NCI-H1694 treated with DMSO at 0.1 percent for 48 hours (cell line): ENCODE measurements around the gene CARNS1.
"Not testable (repeated sequence)": the region's sequence is repeated elsewhere in the genome, so short reads cannot be mapped to it uniquely, and the experiment has no call there.

Source experiments
- DNase-seq: peaks from one replicate; lab custom pipeline; 2025; lab: John Stamatoyannopoulos, UW

CARNS1 gene

DNA sequence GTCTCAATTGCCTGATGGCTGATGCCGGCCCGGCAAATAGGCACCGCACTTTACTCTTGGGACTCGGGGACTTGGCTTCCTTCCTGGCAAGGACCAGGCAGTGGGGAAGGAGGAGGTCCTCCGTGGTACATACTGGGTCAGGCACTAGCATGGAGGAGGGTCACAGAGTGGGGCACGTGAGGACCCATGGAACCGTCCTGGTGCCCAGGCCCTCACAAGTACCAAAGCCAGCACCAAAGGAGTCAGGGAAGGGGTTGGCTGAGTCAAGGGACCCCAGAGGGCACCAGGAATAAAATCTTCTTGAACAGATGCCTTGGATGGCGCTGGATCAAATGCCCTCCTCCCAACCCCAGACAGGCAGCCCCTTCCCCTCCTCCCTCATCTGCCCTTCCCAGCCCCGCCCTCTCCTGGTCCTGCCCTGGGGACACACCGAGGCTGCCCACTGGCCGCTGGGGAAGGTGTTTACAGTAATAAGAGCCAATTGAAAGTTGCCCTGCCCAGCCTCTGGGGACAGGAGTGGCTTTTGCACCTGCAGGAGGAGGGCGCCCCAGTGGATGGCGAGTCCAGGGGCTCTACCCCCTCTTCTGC lies 5.6 kb upstream of the CARNS1 start:
- no peak for DNase-seq

DNA sequence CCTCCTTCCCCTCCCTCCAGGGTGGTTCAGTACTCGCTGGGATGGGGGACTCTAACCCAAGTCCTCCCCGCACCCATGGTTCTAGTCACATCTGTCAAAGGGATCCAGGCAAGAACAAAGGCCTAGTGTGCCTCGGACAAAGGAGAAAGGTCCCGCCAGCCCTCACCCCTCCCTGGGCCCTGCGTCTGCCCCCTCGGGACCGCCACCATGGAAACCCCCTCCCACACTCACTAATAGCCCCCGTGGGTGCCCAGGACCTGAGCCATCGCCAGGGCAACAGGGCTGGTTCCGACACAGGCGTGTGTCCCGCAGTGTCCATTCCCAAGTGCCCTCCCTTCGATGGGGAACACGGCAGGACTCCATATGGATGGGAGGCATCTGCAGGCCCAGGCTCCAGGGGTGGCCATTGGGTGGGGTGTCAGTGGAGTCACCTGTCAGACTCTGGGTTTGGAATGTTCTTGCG lies 5.1 kb upstream of the CARNS1 start:
- no peak for DNase-seq

DNA sequence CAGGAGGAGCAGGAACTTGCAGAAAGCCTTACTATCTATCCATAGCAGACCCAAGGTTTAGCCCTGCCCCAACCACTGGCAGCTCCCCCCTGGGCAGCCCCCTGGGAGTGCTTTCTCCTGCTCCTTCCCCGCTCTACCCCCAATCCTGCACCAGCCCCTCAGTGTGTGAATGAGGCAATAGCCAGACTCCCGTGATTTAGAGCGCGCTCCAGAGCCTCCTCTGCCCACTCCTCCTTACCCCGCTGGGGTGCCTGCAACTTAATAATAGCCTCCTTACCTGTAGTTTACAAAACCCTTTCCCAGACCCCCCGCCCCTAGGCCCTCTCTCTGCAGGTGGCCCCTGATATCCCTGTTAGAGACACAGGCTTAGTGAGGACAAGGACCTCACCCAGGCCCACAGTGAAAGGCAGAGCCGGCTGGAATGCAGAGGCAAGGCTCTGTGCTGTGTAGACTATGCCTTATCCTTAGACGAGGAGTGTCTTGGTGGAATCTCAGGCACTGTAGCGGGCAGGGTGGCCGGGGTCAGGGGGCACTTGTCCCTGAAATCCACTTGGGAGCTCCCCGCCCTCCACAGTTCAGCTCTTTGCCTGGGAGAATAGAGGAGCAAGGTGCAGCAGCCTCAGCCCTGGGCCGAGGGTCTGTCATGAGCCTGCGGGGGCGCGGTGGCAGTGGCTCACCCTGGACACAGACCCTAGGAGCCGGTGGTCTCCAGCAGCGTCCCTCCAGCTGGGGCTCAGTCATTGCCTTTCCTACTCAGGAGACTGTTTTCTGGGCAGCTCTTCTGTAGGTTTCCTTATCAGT lies 4.3 kb upstream of the CARNS1 start:
- DNase-seq = no peak

- DNase-seq = no peak
Observed at GRCh38 chr11:67411785-67412152, 3.7 kb upstream of the CARNS1 start.

DNA sequence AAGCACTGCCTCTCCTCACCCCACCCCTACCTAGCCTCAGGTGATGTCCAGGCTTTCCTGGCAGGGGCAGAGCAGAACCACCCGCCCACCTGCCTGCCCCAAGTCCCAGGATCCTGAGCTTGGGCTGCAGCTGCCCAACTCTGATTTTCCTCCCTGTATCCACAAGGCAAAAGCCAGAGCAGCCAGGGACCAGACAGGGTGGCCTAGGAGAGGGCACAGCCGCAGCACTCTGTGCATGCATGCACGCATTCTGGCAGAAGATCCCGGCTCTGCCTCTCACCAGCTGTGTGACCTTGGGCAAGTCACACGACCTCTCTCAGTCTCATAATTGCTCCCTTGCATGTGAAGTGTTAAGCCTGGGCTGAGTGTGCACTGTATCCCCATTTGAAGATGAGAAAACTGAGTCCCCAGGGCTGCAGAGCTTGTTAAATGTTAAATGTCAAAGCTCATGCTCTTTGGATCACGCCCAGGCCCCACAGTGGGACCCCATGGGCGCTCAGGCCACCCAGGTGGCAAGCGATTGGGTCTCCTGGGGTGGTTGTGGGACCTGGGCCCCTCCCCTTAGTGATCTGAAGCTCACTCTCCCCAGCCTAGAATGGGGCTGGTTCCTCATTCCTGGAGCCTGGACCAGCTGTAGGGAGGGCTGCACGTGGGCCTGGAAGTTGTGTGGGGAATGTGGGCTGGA lies 2.8 kb upstream of the CARNS1 start:
- DNase-seq = no peak

GRCh38 chr11:67413266-67413849 lies 2.1 kb upstream of the CARNS1 start:
- no peak for DNase-seq

- DNase-seq = no peak
Observed at GRCh38 chr11:67416416-67417335, 1.2 kb downstream of the CARNS1 start.

- DNase-seq = no peak
Observed at GRCh38 chr11:67417425-67417824, 1.9 kb downstream of the CARNS1 start.

- no peak for DNase-seq
Observed at GRCh38 chr11:67418476-67419281, 3.2 kb downstream of the CARNS1 start.

- DNase-seq = no peak
Observed at GRCh38 chr11:67419325-67420049, 4.0 kb downstream of the CARNS1 start.

GRCh38 chr11:67420147-67420645 lies 4.7 kb downstream of the CARNS1 start:
- no peak for DNase-seq

DNA sequence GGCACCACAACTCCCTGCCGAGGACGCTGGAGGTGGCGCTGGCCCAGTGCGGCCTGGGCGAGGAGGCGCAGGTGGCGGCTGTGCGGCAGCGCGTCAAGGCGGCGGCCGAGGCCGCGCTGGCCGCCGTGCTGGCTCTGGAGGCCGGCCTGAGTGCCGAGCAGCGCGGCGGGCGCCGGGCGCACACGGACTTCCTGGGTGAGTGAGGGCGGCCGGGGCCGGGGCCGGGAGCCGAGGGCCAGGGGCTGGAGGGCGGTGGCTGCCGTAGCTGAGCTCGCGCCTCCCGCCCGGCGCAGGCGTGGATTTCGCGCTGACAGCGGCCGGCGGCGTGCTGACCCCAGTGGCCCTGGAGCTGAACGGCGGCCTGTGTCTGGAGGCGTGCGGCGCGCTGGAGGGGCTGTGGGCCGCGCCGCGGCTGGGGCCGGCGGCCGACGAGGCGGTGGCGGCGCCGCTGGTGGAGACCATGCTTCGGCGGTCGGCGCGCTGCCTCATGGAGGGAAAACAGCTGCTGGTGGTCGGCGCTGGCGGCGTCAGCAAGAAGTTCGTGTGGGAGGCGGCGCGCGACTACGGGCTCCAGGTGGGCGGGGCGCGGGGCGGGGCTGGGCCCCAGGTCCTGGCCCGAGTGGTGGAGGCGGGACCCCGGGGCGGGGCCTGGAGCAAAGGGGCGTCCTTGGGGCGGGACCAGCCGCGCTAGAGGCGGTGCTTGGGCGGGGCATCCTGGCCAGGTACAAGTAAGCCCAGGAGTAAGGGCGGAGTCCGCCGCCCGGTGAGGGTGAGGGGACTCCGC lies 5.4 kb downstream of the CARNS1 start:
- peak; percentile 66 for DNase-seq

DNA sequence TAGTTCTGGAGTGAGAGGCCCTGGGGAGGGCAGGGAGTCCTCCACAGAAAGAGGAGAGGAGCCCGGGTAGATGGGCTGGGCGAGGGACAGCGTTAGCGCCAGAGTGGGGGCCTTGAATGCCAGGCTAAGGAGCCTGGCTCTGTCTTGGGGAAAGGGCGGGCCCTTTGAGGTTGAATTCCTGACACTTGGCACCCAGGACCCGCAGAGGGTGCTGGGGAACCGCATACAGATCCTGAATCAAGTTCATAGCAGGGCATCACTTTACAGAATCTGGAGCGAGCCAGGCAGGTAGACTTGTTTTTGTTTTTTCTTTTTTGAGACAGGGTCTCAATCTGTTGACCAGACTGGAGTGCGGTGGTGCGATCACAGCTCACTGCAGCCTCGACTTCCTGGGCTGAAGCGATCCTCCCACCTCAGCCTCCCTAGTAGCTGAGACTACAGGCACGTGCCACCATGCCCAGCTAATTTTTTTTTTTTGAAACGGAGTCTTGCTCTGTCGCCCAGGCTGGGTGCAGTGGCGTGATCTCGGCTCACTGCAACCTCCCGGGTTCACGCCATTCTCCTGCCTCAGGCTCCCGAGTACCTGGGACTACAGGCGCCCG lies 6.1 kb downstream of the CARNS1 start:
- DNase-seq = no peak

DNA sequence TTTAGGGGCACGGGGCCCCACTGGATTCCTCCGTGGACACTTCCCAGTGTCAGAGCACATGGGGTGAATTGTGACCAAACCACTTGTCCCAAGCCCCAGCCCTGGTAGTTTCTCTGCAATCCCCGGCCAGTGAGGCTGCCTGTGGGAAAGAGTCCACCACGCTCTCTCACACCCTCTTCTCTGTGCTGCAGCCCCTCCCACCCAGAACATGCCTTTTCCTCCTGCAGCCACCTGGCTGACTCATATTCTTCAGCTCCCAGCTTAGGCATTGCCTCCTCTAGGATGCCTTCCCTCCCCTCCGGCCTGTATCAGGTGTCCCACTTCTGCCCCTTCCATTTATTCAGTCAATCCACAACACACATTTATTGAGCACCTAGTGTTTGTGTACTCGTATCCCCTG lies 7.4 kb downstream of the CARNS1 start:
- no peak for DNase-seq

GRCh38 chr11:67423466-67423865 lies 8.0 kb downstream of the CARNS1 start:
- no peak for DNase-seq

- DNase-seq = no peak
Observed at GRCh38 chr11:67423891-67424613, 8.6 kb downstream of the CARNS1 start.

DNA sequence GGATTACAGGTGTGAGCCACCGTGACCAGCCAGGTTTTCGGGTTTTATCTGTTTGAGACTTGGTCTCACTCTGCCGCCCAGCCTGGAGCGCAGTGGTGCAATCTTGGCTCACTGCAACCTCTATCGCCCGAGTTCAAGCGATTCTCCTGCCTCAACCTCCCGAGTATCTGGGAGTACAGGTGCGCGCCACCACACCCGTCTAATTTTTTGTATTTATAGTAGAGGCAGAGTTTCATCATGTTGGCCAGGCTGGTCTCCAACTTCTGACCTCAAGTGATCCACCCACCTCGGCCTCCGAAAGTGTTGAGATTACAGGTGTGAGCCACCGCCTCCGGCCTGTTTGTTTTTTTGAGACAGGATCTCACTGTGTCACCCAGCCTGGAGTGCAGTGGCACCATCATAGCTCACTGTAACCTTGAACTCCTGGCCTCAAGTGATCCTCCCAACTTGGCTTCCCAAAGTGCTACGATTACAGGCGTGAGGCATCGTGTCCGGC lies 11.9 kb downstream of the CARNS1 start:
- not testable (repeated sequence) for DNase-seq
